Suprapubic skin (tissue), 4 donors: ENCODE measurements around the gene GAP43.

Experiments used
- POLR2A ChIP-seq, 2 donors: fragments of 450-650 bp; IDR thresholded peaks; one replicate each; pipeline ENCODE4 v1.6.1; 2017; ENCODE audit warnings: antibody characterized with exemption in 2 of 2, mild to moderate bottlenecking in 2 of 2, moderate library complexity in 2 of 2
- POLR2AphosphoS5 ChIP-seq, 3 donors: sonication (generic); formaldehyde crosslinking; IDR thresholded peaks; one replicate each; pipeline ENCODE4 v1.6.1; 2017; ENCODE audit warnings: antibody characterized with exemption in 3 of 3
- TF ChIP-seq, protein P1 (sequence below), 2 donors: fragments of 200-600 bp in 1 of 2; fragments of 450-650 bp in 1 of 2; sonication (generic) in 1 of 2; IDR thresholded peaks; one replicate each; pipeline ENCODE4 v1.5.1; 2016 to 2019; ENCODE audit warnings: antibody characterized with exemption in 2 of 2, mild to moderate bottlenecking in 1 of 2, moderate library complexity in 1 of 2

DNA sequence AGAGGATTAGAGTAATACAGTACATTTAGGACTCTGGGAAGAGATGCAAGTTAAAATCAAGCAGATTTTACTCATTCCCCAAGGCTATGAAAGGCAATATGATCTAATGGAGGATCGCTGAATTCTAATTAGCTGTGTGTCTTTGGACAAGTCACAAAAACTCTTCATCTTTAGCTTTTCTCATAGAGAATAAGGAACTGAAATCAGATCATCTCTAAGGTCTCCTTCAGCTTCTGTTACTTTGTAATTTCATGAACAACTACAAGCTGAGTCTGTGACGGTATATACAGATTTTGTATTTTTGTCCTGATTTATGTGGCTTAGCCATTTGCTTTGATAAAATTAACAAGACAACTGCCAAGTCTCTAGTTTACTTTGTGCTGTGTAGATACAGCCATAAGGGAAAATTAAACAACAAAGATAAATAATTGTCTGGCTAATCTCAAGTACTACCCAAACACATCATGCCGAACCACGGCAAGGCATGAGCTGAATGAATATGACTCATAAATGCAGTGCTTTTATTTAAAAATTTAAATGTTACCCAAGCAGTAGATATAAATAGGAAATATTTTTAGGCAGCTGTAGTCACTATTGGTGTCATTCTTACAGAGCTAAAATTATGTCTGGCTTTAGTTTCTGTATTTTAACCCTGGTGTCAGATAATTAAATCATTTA lies 81.5 kb downstream of the GAP43 start:
- TF ChIP-seq, protein P1, sequence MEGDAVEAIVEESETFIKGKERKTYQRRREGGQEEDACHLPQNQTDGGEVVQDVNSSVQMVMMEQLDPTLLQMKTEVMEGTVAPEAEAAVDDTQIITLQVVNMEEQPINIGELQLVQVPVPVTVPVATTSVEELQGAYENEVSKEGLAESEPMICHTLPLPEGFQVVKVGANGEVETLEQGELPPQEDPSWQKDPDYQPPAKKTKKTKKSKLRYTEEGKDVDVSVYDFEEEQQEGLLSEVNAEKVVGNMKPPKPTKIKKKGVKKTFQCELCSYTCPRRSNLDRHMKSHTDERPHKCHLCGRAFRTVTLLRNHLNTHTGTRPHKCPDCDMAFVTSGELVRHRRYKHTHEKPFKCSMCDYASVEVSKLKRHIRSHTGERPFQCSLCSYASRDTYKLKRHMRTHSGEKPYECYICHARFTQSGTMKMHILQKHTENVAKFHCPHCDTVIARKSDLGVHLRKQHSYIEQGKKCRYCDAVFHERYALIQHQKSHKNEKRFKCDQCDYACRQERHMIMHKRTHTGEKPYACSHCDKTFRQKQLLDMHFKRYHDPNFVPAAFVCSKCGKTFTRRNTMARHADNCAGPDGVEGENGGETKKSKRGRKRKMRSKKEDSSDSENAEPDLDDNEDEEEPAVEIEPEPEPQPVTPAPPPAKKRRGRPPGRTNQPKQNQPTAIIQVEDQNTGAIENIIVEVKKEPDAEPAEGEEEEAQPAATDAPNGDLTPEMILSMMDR (IDR thresholded peaks at IDR 0.05): no peak
- no peak for TF ChIP-seq POLR2A (IDR thresholded peaks at IDR 0.05)
- TF ChIP-seq POLR2AphosphoS5 (IDR thresholded peaks at IDR 0.05): no peak
